GM12878 (cell line): ENCODE results near the gene DENND1B. TPM values are rescaled to one million over a fixed set of nuclear protein-coding genes. Genes with fewer than 3 reads are reported as not detected.

ENCODE experiments used
- CBFB ChIP-seq: IDR thresholded peaks from 2 replicates; pipeline ENCODE4 v1.6.1; 2016; ENCODE audit warnings: antibody characterized with exemption, low read depth
- DPF2 ChIP-seq: fragments of 450-650 bp; IDR thresholded peaks from 2 replicates; pipeline ENCODE4 v1.6.1; 2017; ENCODE audit warnings: mild to moderate bottlenecking
- ESRRA ChIP-seq: IDR thresholded peaks from 2 replicates; pipeline ENCODE4 v1.6.1; 2012; ENCODE audit warnings: mild to moderate bottlenecking, low read length, improper control_type of control experiment
- ETV6 ChIP-seq, 2 experiments: fragments of 450-650 bp in 1 of 2; IDR thresholded peaks in 1 of 2; conservative IDR thresholded peaks in 1 of 2; 2 replicates each; pipeline ENCODE4 v1.6.1; 2014; ENCODE audit warnings: antibody characterized with exemption in 1 of 2, borderline replicate concordance in 1 of 2, low read depth in 1 of 2, mild to moderate bottlenecking in 1 of 2, moderate library complexity in 1 of 2
- SIN3A ChIP-seq: IDR thresholded peaks from 2 replicates; pipeline ENCODE4 v1.6.1; 2012; ENCODE audit warnings: low read depth, low read length, improper control_type of control experiment
- SMAD5 ChIP-seq: IDR thresholded peaks from 2 replicates; pipeline ENCODE4 v1.6.1; 2016; ENCODE audit warnings: antibody characterized with exemption, low read depth
- ZBTB4 ChIP-seq: fragments of 450-650 bp; formaldehyde crosslinking; IDR thresholded peaks from 2 replicates; pipeline ENCODE4 v1.4.0; 2022; ENCODE audit warnings: mild to moderate bottlenecking, moderate library complexity
- polyA plus RNA-seq, 11 experiments: library from polyadenylated mRNA; depleted of rRNA in 4 of 11; unstranded in 6 of 11; stranded (reverse) in 5 of 11; fragments of >200 nt; fragmentation: Nextera tagmentation in 4 of 11; fragmentation: Illumina TruSeq in 1 of 11; extraction: Ambion mirVana in 4 of 11; extraction: Trizol in 1 of 11; gene quantifications; 1 replicate in 1 of 11; 2 replicates in 10 of 11; pipeline versions ENCODE4 v1.2.1 to v1.2.3, GENCODE V29; 2011 to 2016; ENCODE audit warnings: inconsistent platforms in 2 of 11, missing spikeins in 2 of 11, low read depth in 1 of 11
- total RNA-seq, 4 experiments: library from RNA; depleted of rRNA in 3 of 4; stranded (reverse); fragments of >200 nt in 3 of 4; fragmentation: Illumina TruSeq in 1 of 4; extraction: Trizol in 1 of 4; gene quantifications; 2 replicates each; pipeline versions ENCODE4 v1.2.1 to v1.2.3, GENCODE V29; 2013 to 2021
- TF ChIP-seq, protein P1 (sequence below): fragments of 450-650 bp; IDR thresholded peaks from 2 replicates; pipeline ENCODE4 v1.6.1; 2017; ENCODE audit warnings: low read depth, mild to moderate bottlenecking, moderate library complexity
- TF ChIP-seq, protein P2 (sequence below): IDR thresholded peaks from 2 replicates; pipeline ENCODE4 v1.6.1; 2012; ENCODE audit warnings: improper control_type of control experiment, low read depth, low read length; ENCODE audit not compliant: insufficient replicate concordance

The DENND1B gene
- total and polyA plus RNA-seq, 10 of the 15 experiments (the other 5 are each of a cell fraction or from before 2014, with no cell fraction given), result 1.7 to 10.7 (median 8.0) TPM

GRCh38 chr1:197546989-197547388 lies 228.3 kb downstream of the DENND1B start (continued):
- TF ChIP-seq, protein P1, sequence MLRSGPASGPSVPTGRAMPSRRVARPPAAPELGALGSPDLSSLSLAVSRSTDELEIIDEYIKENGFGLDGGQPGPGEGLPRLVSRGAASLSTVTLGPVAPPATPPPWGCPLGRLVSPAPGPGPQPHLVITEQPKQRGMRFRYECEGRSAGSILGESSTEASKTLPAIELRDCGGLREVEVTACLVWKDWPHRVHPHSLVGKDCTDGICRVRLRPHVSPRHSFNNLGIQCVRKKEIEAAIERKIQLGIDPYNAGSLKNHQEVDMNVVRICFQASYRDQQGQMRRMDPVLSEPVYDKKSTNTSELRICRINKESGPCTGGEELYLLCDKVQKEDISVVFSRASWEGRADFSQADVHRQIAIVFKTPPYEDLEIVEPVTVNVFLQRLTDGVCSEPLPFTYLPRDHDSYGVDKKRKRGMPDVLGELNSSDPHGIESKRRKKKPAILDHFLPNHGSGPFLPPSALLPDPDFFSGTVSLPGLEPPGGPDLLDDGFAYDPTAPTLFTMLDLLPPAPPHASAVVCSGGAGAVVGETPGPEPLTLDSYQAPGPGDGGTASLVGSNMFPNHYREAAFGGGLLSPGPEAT, result no peak
- TF ChIP-seq, protein P2, sequence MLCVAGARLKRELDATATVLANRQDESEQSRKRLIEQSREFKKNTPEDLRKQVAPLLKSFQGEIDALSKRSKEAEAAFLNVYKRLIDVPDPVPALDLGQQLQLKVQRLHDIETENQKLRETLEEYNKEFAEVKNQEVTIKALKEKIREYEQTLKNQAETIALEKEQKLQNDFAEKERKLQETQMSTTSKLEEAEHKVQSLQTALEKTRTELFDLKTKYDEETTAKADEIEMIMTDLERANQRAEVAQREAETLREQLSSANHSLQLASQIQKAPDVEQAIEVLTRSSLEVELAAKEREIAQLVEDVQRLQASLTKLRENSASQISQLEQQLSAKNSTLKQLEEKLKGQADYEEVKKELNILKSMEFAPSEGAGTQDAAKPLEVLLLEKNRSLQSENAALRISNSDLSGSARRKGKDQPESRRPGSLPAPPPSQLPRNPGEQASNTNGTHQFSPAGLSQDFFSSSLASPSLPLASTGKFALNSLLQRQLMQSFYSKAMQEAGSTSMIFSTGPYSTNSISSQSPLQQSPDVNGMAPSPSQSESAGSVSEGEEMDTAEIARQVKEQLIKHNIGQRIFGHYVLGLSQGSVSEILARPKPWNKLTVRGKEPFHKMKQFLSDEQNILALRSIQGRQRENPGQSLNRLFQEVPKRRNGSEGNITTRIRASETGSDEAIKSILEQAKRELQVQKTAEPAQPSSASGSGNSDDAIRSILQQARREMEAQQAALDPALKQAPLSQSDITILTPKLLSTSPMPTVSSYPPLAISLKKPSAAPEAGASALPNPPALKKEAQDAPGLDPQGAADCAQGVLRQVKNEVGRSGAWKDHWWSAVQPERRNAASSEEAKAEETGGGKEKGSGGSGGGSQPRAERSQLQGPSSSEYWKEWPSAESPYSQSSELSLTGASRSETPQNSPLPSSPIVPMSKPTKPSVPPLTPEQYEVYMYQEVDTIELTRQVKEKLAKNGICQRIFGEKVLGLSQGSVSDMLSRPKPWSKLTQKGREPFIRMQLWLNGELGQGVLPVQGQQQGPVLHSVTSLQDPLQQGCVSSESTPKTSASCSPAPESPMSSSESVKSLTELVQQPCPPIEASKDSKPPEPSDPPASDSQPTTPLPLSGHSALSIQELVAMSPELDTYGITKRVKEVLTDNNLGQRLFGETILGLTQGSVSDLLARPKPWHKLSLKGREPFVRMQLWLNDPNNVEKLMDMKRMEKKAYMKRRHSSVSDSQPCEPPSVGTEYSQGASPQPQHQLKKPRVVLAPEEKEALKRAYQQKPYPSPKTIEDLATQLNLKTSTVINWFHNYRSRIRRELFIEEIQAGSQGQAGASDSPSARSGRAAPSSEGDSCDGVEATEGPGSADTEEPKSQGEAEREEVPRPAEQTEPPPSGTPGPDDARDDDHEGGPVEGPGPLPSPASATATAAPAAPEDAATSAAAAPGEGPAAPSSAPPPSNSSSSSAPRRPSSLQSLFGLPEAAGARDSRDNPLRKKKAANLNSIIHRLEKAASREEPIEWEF, result no peak
- no peak for TF ChIP-seq SMAD5
- TF ChIP-seq ESRRA, result no peak
- no peak for TF ChIP-seq ETV6 (conservative IDR thresholded peaks at IDR 0.05 in 1 of 2, IDR thresholded peaks at IDR 0.05 in 1 of 2; ENCODE audit: borderline replicate concordance in 1 of 2, low read depth in 1 of 2)
- no peak for TF ChIP-seq DPF2
- no peak for TF ChIP-seq CBFB
- no peak for TF ChIP-seq ZBTB4 (CRISPR knock-in tag)
- no peak for TF ChIP-seq SIN3A
